ENCODE measurements around the gene PBRM1.
"Not testable (repeated sequence)": the region's sequence is repeated elsewhere in the genome, so short reads cannot be mapped to it uniquely, and the experiment has no call there.

PBRM1 gene

GRCh38 chr3:52528586-52529375 lies 156.9 kb downstream of the PBRM1 start:
- no peak for DNase-seq (ENCODE audit: low spot score)
- TF ChIP-seq CTCF (IDR thresholded peaks at IDR 0.05; ENCODE audit: extremely low read depth, insufficient read depth, missing control alignments) = no peak
- in situ Hi-C loops (cut with MboI; ENCODE audit: low pct_unique_long_range_greater_than_20kb, low sequenced_read_pairs, unreplicated experiment) = no loop called here

- DNase-seq (ENCODE audit: low spot score) = no peak
- TF ChIP-seq CTCF (IDR thresholded peaks at IDR 0.05; ENCODE audit: extremely low read depth, insufficient read depth, missing control alignments) = no peak
- in situ Hi-C loops (cut with MboI; ENCODE audit: low pct_unique_long_range_greater_than_20kb, low sequenced_read_pairs, unreplicated experiment) = no loop called here
These were observed 157.8 kb downstream of the PBRM1 start for GRCh38 chr3:52527732-52528585.

GRCh38 chr3:52527039-52527731 lies 158.5 kb downstream of the PBRM1 start:
- in situ Hi-C loops (cut with MboI; ENCODE audit: low pct_unique_long_range_greater_than_20kb, low sequenced_read_pairs, unreplicated experiment) = no loop called here

GRCh38 chr3:52526671-52527038 lies 159.1 kb downstream of the PBRM1 start:
- DNase-seq (ENCODE audit: low spot score); in situ Hi-C loops (cut with MboI; ENCODE audit: low pct_unique_long_range_greater_than_20kb, low sequenced_read_pairs, unreplicated experiment): not testable (repeated sequence)

More at GRCh38 chr3:52527039-52527731, 158.5 kb downstream of the PBRM1 start:
- no peak for TF ChIP-seq CTCF (IDR thresholded peaks at IDR 0.05; ENCODE audit: extremely low read depth, insufficient read depth, missing control alignments)
- DNase-seq (ENCODE audit: low spot score) = no peak

GRCh38 chr3:52525680-52526561 lies 159.8 kb downstream of the PBRM1 start:
- in situ Hi-C loops (cut with MboI; ENCODE audit: low pct_unique_long_range_greater_than_20kb, low sequenced_read_pairs, unreplicated experiment) = no loop called here
- TF ChIP-seq CTCF (IDR thresholded peaks at IDR 0.05; ENCODE audit: extremely low read depth, insufficient read depth, missing control alignments) = no peak
- DNase-seq (ENCODE audit: low spot score) = no peak

GRCh38 chr3:52524752-52525679 lies 160.7 kb downstream of the PBRM1 start:
- no peak for DNase-seq (ENCODE audit: low spot score)
- in situ Hi-C loops (cut with MboI; ENCODE audit: low pct_unique_long_range_greater_than_20kb, low sequenced_read_pairs, unreplicated experiment) = no loop called here
- TF ChIP-seq CTCF (IDR thresholded peaks at IDR 0.05; ENCODE audit: extremely low read depth, insufficient read depth, missing control alignments) = no peak

Data from GM13977 (cell line).